Renal cortical epithelial cell (primary cell): ENCODE measurements around the gene PLA2G5. TPM values are rescaled to one million over a fixed set of nuclear protein-coding genes. Genes with fewer than 3 reads are reported as not detected.

Experiments used
- DNase-seq: peaks from one replicate; pipeline ENCODE4 v3.0.0-alpha.2; 2011; ENCODE audit warnings: low read depth
- total RNA-seq: library from RNA; depleted of rRNA; stranded (reverse); fragments of >200 nt; gene quantifications from 2 replicates; pipeline ENCODE4 v1.2.3, GENCODE V29; 2014

Gene PLA2G5
- total RNA-seq, 1 donor from 2014 or later, result not detected

DNA sequence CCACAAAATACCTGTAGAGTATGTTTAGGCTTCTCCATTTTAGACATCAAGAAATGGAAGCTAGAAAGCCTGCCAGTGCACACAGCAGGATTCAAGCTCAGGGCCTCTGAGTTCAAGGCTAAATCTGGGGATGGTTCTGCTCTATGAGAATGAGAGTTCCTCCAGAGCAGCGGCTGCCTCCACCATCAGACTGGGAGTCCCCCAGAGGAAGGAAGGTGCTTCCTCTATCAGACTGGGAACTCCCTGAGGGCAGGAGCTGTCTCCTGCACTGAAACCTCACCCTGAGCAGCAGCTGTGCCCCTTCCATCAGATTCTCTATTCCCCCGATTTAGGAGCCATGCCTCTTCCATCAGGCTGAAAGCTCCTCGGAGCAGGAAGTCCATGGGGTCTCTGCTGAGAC lies 20.1 kb downstream of the PLA2G5 start:
- no peak for DNase-seq

GRCh38 chr1:20090641-20091040 lies 20.6 kb downstream of the PLA2G5 start:
- no peak for DNase-seq

DNA sequence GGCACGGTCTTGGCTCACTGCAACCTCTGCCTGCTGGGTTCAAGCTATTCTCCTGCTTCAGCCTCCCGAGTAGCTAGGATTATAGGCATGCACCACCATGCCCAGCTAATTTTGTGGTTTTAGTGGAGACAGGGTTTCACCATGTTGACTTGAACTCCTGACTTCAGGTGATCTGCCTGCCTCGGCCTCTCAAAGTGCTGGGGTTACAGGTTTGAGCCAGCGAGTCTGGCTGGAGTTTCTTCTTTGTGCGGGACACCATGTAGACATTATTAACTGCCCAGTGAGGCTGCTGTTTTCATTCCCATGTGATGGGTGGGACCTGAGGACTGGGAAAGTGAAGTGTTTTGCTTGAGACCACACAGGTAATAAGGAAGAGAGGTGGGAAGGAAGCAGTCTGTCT lies 23.3 kb downstream of the PLA2G5 start:
- DNase-seq, result no peak

GRCh38 chr1:20093940-20094391 lies 24.0 kb downstream of the PLA2G5 start:
- DNase-seq, result peak; percentile 14

DNA sequence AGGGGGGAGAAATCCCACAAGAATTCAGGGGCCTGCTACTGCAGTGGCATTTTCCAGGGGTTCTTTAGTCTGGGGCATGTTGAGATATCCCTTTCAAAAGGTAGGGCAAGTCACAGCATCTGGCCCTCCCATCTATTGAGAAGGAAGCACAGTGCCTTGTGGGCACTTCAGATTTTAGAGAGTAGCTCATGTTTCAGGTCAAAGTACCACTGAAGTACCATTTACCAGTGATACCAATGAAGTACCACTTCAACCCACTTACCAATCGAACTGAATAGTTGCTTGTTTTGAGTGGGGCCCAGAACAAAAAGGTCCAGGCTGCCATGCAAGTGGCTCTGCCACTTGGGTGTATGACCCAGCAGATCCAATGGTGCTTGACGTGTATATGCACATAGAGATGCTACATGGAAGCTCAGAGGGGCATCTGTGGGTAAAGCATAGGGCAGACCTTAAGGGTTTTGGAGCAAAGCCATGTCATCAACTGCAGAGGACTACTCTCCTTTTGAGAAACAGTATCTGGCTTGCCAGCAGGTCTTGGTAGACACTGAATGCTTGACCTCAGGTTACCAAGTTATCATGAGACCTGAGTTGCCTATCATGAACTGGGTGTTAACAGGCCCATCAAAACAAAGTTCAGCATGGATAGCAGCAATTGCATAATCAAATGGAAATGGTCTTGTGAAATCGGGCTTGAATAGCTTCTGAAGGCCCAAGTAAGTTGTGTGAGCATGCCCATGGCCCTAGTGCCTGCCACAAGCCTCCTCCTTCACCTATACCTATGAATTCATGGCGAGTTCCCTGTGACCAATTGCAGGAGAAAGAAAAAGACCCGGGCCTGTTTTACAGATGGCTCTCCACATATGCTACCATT lies 25.8 kb downstream of the PLA2G5 start:
- peak; percentile 52 for DNase-seq

DNA sequence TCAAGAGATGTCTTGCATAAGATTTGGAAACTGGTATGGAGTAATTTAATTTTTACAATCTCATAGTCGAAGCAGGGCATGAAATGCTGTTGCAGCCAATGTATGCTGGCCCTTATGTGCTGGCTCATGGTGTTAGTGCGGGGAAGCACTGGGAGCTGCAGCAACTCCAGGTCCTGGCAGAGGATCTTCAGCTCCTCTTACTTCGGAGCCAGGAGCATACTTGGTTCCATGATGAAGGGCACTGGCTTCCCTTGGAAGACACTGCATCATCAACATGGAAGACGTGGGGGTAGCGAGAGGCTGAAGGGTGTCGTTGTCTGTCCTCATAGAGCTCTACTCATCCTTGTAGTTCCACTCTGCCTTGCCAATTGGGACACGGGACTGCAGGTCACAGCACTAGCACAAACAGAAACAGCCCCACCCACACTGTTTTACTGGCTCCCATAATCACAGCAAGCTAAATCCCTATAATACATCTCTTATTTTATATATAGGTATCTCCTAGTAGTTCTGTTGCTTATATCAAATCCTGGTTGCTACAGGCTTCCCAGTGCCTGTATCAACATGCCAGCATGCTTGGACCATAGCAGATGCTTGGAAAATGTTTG lies 26.9 kb downstream of the PLA2G5 start:
- DNase-seq, result no peak

DNA sequence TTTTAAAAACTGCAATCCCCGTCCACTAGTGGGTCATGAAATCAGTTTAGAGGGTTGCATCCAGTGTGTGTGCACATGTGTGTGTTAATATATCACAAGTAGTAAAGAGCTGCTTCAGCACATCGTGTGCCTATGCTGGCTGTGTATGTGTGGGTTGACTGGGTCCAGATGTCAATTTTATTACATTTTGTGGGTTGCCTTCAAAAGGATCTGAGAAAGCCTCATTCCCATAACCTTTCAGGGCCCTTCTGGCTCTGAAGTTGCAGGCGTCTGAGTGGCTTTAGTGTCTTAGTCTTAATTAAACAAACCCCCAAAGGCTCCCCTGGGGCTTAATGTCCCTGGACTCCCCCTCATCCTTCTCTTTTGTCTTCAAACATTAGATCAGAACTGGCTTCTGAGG lies 29.5 kb downstream of the PLA2G5 start:
- DNase-seq, result no peak

GRCh38 chr1:20100632-20101355 lies 30.8 kb downstream of the PLA2G5 start:
- peak; percentile 65 for DNase-seq

DNA sequence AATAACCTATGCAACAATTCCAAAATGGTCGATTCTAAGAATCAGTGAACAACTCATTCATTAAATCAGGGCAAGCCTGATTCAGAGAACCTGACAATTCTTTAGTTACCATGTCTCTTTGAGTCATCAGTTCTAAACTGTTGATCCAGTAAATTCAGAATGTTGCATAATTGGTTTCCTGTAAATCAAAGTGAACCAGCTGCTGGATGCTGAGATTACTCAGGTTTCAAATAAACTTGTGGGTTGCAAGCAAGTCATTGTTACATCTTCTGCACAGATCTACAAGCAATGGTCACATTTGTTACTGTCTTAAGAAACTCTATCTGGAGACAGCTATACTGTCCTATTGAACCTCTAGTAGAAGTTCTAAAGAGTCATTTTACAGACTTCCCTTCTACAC lies 32.9 kb downstream of the PLA2G5 start:
- DNase-seq, result peak; percentile 96

DNA sequence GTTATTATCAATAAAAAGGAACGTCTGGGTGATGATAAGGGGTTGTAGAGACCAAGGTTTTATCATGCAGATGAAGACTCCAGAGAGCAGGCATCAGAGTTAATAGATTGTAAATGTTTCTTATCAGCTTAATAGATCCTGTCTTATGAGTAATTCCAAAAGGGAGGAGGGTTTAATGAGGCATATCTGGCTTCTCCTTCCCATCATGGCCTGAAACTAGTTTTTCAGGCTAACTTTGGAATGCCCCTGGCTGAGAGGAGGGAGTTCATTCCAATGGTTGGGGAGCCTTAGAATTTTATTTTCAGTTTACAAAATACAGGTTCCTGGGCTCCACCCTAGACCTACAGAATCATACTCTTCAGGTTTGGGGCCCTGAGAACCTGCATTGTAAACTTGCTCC lies 35.9 kb downstream of the PLA2G5 start:
- peak; percentile 67 for DNase-seq

GRCh38 chr1:20107351-20107750 lies 37.4 kb downstream of the PLA2G5 start:
- no peak for DNase-seq

- no peak for DNase-seq
Observed at GRCh38 chr1:20107796-20108195, 37.8 kb downstream of the PLA2G5 start.

DNA sequence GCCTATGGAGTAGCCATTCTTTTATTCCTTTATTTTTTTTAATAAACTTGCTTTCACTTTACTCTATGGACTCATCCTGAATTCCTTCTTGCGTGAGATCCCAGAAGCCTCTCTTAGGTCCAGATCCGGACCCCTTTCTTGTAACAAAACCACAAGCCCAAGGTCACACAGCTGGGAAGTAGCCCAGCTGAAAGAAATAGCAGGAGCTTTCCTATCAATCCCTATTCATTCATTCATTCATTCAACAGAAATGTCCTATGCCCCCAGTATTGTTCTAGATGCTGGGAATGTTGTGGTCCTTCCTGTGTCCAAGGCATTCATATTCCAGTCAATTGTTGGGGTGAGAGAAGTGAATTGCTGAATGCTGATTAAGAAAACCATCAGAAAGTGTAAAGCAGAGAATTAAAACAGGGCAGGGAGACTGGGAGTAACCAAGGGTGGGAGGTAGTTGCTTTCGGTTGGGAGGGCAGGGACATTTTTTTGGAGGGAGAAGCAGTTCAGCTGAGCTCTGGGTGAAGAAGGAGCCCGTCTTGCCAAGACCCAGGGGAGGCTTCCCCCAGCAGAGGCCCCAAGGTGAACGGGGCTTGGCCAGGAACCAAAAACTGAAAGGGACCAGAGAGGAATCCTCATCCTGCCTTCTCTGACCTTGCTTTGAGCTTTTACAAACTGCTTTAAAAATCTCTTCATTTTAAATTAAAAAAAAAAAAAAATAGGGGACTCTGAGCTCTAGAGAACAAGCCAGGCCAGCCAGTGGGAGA lies 38.6 kb downstream of the PLA2G5 start:
- DNase-seq, result no peak

DNA sequence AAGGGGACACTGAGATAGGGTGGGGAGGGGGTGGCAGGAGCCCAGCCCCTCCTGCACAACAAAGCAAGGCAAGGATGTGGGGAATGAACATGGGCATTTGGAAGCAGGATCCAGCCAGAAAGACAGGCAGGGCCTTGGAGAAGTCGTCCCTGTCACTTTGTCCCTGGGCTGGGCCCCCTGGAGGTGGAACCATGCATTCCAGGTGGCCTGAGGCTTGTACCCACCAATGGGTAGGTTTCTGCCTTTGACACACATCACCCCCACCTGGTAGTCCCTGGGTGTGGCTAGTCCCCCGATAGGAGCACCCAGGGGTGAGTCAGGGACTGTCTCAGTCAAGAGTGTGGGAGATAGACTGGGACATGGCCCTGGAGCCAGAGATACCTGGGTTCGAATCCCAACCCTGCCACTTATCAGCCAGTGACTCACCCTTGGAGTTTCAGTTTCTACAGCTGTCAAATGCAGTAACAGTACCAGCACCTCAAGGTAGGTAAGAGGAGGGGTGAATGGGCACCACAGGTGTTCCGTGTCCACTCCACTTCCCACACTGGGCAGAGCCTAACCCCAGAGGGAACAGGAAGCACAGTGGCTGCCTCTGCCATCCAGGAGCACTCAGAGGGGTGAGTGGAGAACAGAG lies 39.3 kb downstream of the PLA2G5 start:
- DNase-seq, result peak; percentile 35

- DNase-seq, result peak; percentile 52
Observed at GRCh38 chr1:20110679-20111078, 40.7 kb downstream of the PLA2G5 start.

DNA sequence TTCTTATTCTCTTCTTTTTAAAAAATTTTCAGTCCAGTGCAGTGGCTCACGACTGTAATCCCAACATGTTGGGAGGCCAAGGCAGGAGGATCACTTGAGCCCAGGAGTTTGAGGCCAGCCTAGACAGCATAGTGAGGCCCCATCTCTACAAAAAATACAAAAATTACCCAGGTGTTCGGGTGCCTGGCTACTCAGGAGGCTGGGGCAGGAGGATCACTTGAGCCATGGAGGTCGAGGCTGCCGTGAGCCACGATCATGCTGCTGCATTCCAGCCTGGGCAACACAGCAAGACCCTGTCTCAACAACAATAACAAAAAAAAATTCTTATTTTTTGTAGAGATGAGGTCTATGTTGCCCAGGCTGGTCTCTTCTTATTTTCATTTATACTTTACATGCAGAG lies 41.5 kb downstream of the PLA2G5 start:
- no peak for DNase-seq

GRCh38 chr1:20112279-20113000 lies 42.4 kb downstream of the PLA2G5 start:
- DNase-seq, result peak; percentile 46

DNA sequence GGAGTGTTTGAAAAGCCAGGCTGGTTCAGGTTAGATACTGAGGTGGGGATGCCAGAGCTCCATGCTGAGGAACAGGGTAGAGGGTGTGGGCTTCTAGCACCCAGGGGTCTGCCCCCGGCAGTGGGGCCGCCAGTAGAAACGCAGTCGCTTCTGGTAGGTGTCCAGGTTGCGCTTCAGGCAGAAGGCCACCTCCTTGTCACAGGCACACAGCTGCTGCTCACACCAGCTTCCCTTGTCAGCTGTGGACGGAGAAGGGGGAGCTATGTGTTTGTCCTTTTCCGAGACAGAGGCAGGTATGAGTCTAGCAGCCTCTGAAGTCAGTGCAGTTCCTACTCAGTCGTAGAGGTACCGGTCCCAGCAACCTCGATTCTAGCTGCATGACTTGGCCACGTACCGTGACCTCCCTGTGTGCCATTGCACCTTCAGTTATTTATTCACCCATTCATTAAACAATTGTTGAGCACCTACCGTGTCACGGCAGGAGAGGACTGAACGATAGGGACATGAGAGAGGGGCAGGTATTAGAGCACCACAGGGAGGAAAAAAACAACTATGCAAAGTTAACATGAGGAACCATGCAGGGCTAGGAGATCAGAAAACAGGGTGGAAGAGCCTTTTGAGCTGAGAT lies 44.1 kb downstream of the PLA2G5 start:
- DNase-seq, result peak; percentile 60

DNA sequence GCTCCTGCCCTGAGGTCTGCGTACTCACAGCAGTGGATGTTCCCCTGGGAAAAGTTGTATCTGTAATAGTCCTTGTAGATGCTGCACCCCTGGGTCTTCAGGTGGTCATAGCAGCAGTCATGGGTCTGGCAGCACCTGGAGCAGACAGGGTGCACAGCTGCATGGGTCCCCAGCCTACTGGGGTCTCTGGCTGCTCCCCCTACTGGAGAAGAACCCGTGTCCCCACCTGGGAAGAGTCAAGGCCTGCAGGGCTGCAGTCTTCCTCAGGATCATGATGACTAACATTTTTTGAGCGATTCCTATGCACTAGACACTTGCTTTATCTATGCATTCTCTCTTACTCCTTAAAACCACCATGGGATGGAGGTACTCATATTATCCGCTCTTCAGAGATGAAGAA lies 45.5 kb downstream of the PLA2G5 start:
- no peak for DNase-seq

DNA sequence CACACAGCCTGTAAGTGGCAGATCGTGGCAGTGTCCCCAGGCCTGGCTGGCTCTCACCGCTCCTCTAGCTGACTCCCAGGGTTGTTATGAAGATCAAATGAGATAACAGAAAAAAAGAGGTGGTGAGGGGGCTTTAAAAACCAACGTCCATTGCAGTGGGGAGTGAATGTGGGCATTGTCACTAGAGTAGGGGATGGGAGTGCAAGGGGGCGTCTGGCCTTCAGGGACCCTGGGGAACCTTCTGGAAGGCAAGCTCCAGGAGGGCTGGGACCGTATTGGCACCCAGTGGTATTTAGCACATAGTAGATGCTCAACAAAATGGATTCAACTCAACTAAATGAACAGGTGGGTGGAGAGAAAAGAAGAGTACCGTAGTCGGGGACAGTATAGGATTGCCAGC lies 45.9 kb downstream of the PLA2G5 start:
- DNase-seq, result no peak
